Measurements from ENCODE around the gene RNASET2. TPM values are rescaled to one million over a fixed set of nuclear protein-coding genes. Genes with fewer than 3 reads are reported as not detected.

The RNASET2 gene
- total and polyA plus RNA-seq, 2 of the 13 experiments (the other 11 are each of a cell fraction or from before 2014, with no cell fraction given), result 44.6 to 597 TPM

- DNase-seq (ENCODE audit: low spot score) (no peak), FAIRE-seq (no peak), ATAC-seq (peak; percentile 87)
- ChIA-PET POLR2A (interaction anchor here (1.4 to 3.1 kb wide), 4 partner anchors 9 to 143 kb away, joined by 3 to 18 read pairs (median 13); partner anchors contain the start of gene RNASET2), CTCF (ENCODE audit: low intra/inter-chr PET ratio, low total read pairs) (interaction anchor here (1.4 to 2.2 kb wide), 2 partner anchors 143 kb away, joined by 3 to 24 read pairs; no protein-coding TSS in a partner anchor)
- WGBS (ENCODE audit: low lambda C conversion rate), result 0% methylated on average over 26 of the region's 96 CpGs
- Histone ChIP-seq H3K36me3 (replicated peaks in 1 of 2; ENCODE audit: control insufficient read depth in 1 of 2, insufficient read depth in 2 of 2, low read length in 2 of 2) (peaks cover 9 to 29% of the 10 kb centered on the region in 2 experiments), H3K4me3 (replicated peaks in 1 of 3; ENCODE audit: insufficient read depth in 1 of 3, low read depth in 2 of 3, low read length in 3 of 3) (peak overlapping the region; percentile 82 to 97 (median 91)), H3K9ac (ENCODE audit: insufficient read depth, low read depth, low read length) (peak overlapping the region; percentile 76), H3K9me3 (ENCODE audit: low read length) (no peaks in the 10 kb centered on the region), H3K4me1 (ENCODE audit: insufficient read depth, low read length) (peaks cover 46% of the 10 kb centered on the region), H3K27me3 (ENCODE audit: control insufficient read depth in 1 of 2, insufficient read depth in 2 of 2, low read length in 2 of 2) (no peaks in the 10 kb centered on the region; a peak in 1 of 5 replicates), H3K79me2 (ENCODE audit: insufficient read depth, low read length) (peaks cover 81% of the 10 kb centered on the region), H3K27ac (ENCODE audit: extremely low read length, insufficient read depth, low read length) (peak overlapping the region; percentile 60), H2AFZ (ENCODE audit: low read length) (no peak overlapping the region), H3K4me2 (ENCODE audit: low read depth, low read length) (peak overlapping the region; percentile 85), H4K20me1 (ENCODE audit: insufficient read depth, low read length) (peaks cover 17% of the 10 kb centered on the region)
- in situ Hi-C loops (cut with HindIII; ENCODE audit: extremely low pct_ligation_motif_present, low pct_unique_long_range_greater_than_20kb) (no loop called here), intact Hi-C loops (cut with micrococcal nuclease; ENCODE audit: unreplicated experiment) (no loop called here)
- TSS peak; percentile 31 for BruUV-seq (replicated peaks)
- TF ChIP-seq EHMT2 (IDR thresholded peaks at IDR 0.05; ENCODE audit: borderline replicate concordance, low read depth, low read length) (no peak), DDIT3 (CRISPR knock-in tag; IDR thresholded peaks at IDR 0.05) (no peak), RORA (CRISPR knock-in tag; IDR thresholded peaks at IDR 0.05) (no peak), GATAD1 (CRISPR knock-in tag; IDR thresholded peaks at IDR 0.05) (no peak), WIZ (CRISPR knock-in tag; IDR thresholded peaks at IDR 0.05) (no peak), KDM6A (CRISPR knock-in tag; IDR thresholded peaks at IDR 0.05; ENCODE audit: low read depth) (no peak), ZNF567 (CRISPR knock-in tag; IDR thresholded peaks at IDR 0.05; ENCODE audit: borderline replicate concordance) (no peak; the same call in 1 of the 2 replicates), ZNF383 (CRISPR knock-in tag; IDR thresholded peaks at IDR 0.05; ENCODE audit: borderline replicate concordance) (no peak), BORCS8-MEF2B (CRISPR knock-in tag; IDR thresholded peaks at IDR 0.05) (0 out of 2 replicates have a peak, but pooled peaks have one; percentile 35), RARG (CRISPR knock-in tag; IDR thresholded peaks at IDR 0.05; ENCODE audit: low read depth) (no peak), GTF2F1 (IDR thresholded peaks at IDR 0.05; ENCODE audit: low read length) (no peak), ZNF274 (CRISPR knock-in tag; IDR thresholded peaks at IDR 0.05) (peak; percentile 82; the same call in 1 of the 2 replicates), REL (CRISPR knock-in tag; conservative IDR thresholded peaks at IDR 0.05) (no peak; the same call in 1 of the 2 replicates), PHF20 (CRISPR knock-in tag; IDR thresholded peaks at IDR 0.05) (no peak), CHCHD3 (CRISPR knock-in tag; IDR thresholded peaks at IDR 0.05) (0 out of 2 replicates have a peak, but pooled peaks have one; percentile 79), HMGXB3 (CRISPR knock-in tag; IDR thresholded peaks at IDR 0.05; ENCODE audit: borderline replicate concordance) (no peak)
- TF ChIP-seq, protein P1, sequence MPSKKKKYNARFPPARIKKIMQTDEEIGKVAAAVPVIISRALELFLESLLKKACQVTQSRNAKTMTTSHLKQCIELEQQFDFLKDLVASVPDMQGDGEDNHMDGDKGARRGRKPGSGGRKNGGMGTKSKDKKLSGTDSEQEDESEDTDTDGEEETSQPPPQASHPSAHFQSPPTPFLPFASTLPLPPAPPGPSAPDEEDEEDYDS (CRISPR knock-in tag; IDR thresholded peaks at IDR 0.05), result no peak
These were observed 42.1 kb upstream of the RNASET2 start for GRCh38 chr6:166998256-166999144.

All from HepG2 (cell line).